Measurements from ENCODE around the gene ATP7B.

Gene ATP7B

GRCh38 chr13:51887468-51887867, 123.8 kb downstream of the ATP7B start:
- no peak for DNase-seq (ENCODE audit: low read depth)

GRCh38 chr13:51885651-51886050, 125.6 kb downstream of the ATP7B start:
- DNase-seq (ENCODE audit: low read depth) = no peak

GRCh38 chr13:51883226-51883600, 128.0 kb downstream of the ATP7B start:
- DNase-seq (ENCODE audit: low read depth) = no peak
